Calu3 (cell line): ENCODE measurements around the gene HMGXB3. TPM values are rescaled to one million over a fixed set of nuclear protein-coding genes. Genes with fewer than 3 reads are reported as not detected.
A peak's percentile ranks its signal among the peaks of the same experiment; 100 is the strongest.

ENCODE experiments used
- BruUV-seq: library from RNA; stranded (reverse); fragments of 400-500 nt; replicated peaks from 2 replicates; lab custom pipeline; 2021; lab: Mats Ljungman, UMichigan
- CTCF ChIA-PET: fragments of 300-600 bp; sonication (Branson Sonifier 250); formaldehyde crosslinking; loops from one replicate; lab custom pipeline; 2022; ENCODE audit warnings: antibody characterized with exemption; lab: Charles Lee
- DNase-seq: peaks from one replicate; pipeline ENCODE4 v3.0.0; 2022
- H3K27ac Mint-ChIP-seq: one replicate; pipeline ENCODE4 v1.8.0; 2022; ENCODE audit warnings: mixed read lengths; ENCODE audit not compliant: unreplicated experiment
- H3K27me3 Mint-ChIP-seq: one replicate; pipeline ENCODE4 v1.8.0; 2022; ENCODE audit warnings: mixed read lengths; ENCODE audit not compliant: unreplicated experiment
- H3K36me3 Mint-ChIP-seq: one replicate; pipeline ENCODE4 v1.8.0; 2022; ENCODE audit warnings: mild to moderate bottlenecking, moderate library complexity, mixed read lengths; ENCODE audit not compliant: insufficient read depth, unreplicated experiment
- H3K4me1 Mint-ChIP-seq: one replicate; pipeline ENCODE4 v1.8.0; 2022; ENCODE audit warnings: mild to moderate bottlenecking, low read depth, mixed read lengths; ENCODE audit not compliant: unreplicated experiment
- H3K4me3 Mint-ChIP-seq: one replicate; pipeline ENCODE4 v1.8.0; 2022; ENCODE audit warnings: mild to moderate bottlenecking, low read depth, moderate library complexity, mixed read lengths; ENCODE audit not compliant: unreplicated experiment
- H3K9me3 Mint-ChIP-seq: one replicate; pipeline ENCODE4 v1.8.0; 2022; ENCODE audit warnings: low read depth, mixed read lengths; ENCODE audit not compliant: unreplicated experiment
- intact Hi-C: fragments of 100-400 bp; cut with micrococcal nuclease; formaldehyde crosslinking; loops from one replicate; pipeline ENCODE4 v1.10.0; 2022; ENCODE audit not compliant: unreplicated experiment
- total RNA-seq: library from RNA; stranded (reverse); gene quantifications from 2 replicates; pipeline ENCODE4 v1.2.3, GENCODE V29; 2022
- TF ChIP-seq, protein P1 (sequence below): fragments of 200-600 bp; IDR thresholded peaks from one replicate; pipeline ENCODE4 v1.8.0; 2022; ENCODE audit warnings: antibody characterized with exemption; ENCODE audit not compliant: unreplicated experiment

The HMGXB3 gene
- total RNA-seq, 1 experiment from 2014 or later, result 58.2 TPM

DNA sequence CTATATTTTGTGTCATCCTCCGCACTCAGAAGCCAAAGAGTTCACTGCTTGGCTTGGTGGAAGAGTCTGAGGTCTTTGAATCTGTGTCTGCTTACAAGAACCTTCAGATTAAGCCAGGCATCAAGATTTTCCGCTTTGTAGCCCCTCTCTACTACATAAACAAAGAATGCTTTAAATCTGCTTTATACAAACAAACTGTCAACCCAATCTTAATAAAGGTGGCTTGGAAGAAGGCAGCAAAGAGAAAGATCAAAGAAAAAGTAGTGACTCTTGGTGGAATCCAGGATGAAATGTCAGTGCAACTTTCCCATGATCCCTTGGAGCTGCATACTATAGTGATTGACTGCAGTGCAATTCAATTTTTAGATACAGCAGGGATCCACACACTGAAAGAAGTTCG lies 19.3 kb upstream of the HMGXB3 start:
- CTCF ChIA-PET, result no interaction called here
- BruUV-seq, result no TSS peak
- Mint-ChIP-seq H3K4me3 (no peak overlapping the region), H3K4me1 (no peaks in the 10 kb centered on the region), H3K36me3 (peaks cover 17% of the 10 kb centered on the region), H3K9me3 (no peaks in the 10 kb centered on the region), H3K27me3 (no peaks in the 10 kb centered on the region), H3K27ac (no peak overlapping the region)
- TF ChIP-seq, protein P1, sequence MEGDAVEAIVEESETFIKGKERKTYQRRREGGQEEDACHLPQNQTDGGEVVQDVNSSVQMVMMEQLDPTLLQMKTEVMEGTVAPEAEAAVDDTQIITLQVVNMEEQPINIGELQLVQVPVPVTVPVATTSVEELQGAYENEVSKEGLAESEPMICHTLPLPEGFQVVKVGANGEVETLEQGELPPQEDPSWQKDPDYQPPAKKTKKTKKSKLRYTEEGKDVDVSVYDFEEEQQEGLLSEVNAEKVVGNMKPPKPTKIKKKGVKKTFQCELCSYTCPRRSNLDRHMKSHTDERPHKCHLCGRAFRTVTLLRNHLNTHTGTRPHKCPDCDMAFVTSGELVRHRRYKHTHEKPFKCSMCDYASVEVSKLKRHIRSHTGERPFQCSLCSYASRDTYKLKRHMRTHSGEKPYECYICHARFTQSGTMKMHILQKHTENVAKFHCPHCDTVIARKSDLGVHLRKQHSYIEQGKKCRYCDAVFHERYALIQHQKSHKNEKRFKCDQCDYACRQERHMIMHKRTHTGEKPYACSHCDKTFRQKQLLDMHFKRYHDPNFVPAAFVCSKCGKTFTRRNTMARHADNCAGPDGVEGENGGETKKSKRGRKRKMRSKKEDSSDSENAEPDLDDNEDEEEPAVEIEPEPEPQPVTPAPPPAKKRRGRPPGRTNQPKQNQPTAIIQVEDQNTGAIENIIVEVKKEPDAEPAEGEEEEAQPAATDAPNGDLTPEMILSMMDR, result no peak
- intact Hi-C loops, result no loop called here
- DNase-seq, result no peak

DNA sequence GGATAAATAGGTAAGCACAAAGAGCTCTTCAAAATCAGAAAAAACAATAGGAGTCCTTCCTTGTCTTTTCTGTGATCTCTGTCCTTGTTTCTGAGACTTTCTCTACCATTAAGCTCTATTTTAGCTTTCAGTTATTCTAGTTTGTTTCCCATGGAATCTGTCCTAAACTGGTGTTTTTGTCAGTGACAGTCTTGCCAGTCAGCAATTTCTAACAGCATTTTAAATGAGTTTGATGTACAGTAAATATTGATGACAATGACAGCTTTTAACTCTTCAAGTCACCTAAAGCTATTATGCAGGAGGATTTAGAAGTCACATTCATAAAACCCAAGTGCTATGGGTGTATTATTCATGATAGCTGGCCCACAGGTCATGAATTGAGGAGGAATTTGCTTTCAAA lies 18.0 kb upstream of the HMGXB3 start:
- Mint-ChIP-seq H3K9me3 (no peaks in the 10 kb centered on the region), H3K4me1 (no peaks in the 10 kb centered on the region), H3K27me3 (no peaks in the 10 kb centered on the region), H3K27ac (no peak overlapping the region), H3K36me3 (peaks cover 12% of the 10 kb centered on the region), H3K4me3 (no peak overlapping the region)
- intact Hi-C loops, result no loop called here
- no TSS peak for BruUV-seq
- CTCF ChIA-PET, result no interaction called here
- TF ChIP-seq, protein P1, result no peak
- DNase-seq, result no peak

DNA sequence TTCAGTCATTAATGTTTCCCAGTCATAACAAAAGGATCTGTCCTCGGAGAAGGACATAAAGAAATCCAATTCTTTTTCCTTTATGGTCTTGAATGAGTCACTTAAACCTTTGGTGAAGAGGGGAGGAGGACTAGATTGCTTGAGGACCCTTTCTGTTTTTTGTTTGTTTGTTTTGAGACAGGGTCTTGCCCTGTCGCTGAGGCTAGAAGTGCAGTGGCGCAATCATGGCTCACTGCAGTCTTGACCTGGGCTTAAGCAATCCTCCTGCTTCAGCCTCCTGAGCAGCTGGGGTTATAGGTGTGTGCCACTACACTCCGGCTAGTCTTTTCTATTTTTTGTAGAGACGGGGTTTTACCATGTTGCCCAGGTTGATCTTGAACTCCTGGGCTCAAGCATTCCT lies 12.4 kb upstream of the HMGXB3 start:
- Mint-ChIP-seq H3K4me3 (no peak overlapping the region), H3K27ac (no peak overlapping the region)
- DNase-seq, result no peak

DNA sequence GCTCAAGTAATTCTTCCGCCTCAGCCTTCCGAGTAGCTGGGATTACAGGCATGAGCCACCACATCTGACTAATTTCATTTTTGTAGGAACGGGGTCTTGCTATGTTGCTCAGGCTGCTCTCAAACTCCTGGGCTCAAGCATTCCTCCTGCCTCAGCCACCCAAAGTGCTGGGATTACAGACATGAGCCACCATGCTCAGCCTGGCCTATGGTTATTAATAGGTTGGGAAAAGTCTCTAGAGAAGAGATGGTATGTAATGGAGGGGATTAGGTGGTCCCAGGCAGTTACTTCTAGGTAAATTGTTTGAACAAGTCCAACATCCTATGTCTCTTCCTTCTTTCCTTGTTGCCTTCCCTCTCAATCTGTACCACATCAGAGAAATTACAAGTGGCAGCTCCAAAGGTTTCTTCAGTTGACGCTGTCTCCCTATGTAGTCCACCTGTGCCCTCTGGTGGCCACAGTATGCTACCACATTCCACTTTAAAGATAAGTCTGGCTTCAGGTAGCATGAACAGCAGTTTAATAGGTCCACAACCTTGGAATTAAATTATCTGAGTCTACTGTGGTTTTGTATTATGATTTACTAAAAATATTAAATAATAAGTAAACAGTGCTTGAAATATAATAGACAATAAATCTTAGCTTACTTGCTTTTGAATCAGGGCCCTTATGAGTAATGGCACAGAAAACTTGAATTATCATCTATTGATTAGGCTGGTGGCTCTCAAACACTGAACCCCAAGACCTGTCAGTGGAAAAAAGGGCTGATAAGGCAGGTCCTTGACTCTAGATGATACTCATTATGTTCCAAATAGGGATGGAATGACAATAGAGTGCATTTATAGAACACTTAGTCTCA lies 9.8 kb upstream of the HMGXB3 start:
- no peaks in the 10 kb centered on the region for H3K9me3 Mint-ChIP-seq
- H3K27ac Mint-ChIP-seq, result peak overlapping the region; percentile 27
- H3K4me3 Mint-ChIP-seq, result no peak overlapping the region
- TF ChIP-seq, protein P1, result peak; percentile 89
- intact Hi-C loops, result loop anchor here (1.0 kb wide), 3 partner anchors 137 to 354 kb away; no protein-coding TSS in a partner anchor
- H3K4me1 Mint-ChIP-seq, result peaks cover 13% of the 10 kb centered on the region
- peak; percentile 80 for DNase-seq
- peaks cover 2% of the 10 kb centered on the region for H3K36me3 Mint-ChIP-seq
- CTCF ChIA-PET, result interaction anchor here (0.5 to 2.2 kb wide), 12 partner anchors 10 to 358 kb away, joined by 3 to 39 read pairs (median 7); partner anchors contain the start of genes HMGXB3, SLC26A2 and TIGD6
- no peaks in the 10 kb centered on the region for H3K27me3 Mint-ChIP-seq
- BruUV-seq, result no TSS peak

More for the DNA sequence above, 12.4 kb upstream of the HMGXB3 start:
- CTCF ChIA-PET, result no interaction called here
- H3K4me1 Mint-ChIP-seq, result peaks cover 13% of the 10 kb centered on the region
- BruUV-seq, result no TSS peak
- H3K9me3 Mint-ChIP-seq, result no peaks in the 10 kb centered on the region
- no peaks in the 10 kb centered on the region for H3K27me3 Mint-ChIP-seq
- no peaks in the 10 kb centered on the region for H3K36me3 Mint-ChIP-seq
- intact Hi-C loops, result no loop called here
- TF ChIP-seq, protein P1, result no peak
